Astrocyte (in vitro differentiated cells and primary cell): Measurements from ENCODE around the gene DYNLT4.

ENCODE experiments used
- EZH2 ChIP-seq: IDR thresholded peaks from 2 replicates; pipeline ENCODE4 v1.6.1; 2012; ENCODE audit warnings: mild to moderate bottlenecking, low read length, inconsistent platforms; ENCODE audit not compliant: insufficient read depth
- TF ChIP-seq, protein P1 (sequence below): IDR thresholded peaks from 2 replicates; pipeline ENCODE4 v1.5.1; 2011; ENCODE audit warnings: low read depth, mild to moderate bottlenecking, inconsistent platforms, low read length, moderate library complexity; ENCODE audit not compliant: insufficient read depth

- TF ChIP-seq, protein P1, sequence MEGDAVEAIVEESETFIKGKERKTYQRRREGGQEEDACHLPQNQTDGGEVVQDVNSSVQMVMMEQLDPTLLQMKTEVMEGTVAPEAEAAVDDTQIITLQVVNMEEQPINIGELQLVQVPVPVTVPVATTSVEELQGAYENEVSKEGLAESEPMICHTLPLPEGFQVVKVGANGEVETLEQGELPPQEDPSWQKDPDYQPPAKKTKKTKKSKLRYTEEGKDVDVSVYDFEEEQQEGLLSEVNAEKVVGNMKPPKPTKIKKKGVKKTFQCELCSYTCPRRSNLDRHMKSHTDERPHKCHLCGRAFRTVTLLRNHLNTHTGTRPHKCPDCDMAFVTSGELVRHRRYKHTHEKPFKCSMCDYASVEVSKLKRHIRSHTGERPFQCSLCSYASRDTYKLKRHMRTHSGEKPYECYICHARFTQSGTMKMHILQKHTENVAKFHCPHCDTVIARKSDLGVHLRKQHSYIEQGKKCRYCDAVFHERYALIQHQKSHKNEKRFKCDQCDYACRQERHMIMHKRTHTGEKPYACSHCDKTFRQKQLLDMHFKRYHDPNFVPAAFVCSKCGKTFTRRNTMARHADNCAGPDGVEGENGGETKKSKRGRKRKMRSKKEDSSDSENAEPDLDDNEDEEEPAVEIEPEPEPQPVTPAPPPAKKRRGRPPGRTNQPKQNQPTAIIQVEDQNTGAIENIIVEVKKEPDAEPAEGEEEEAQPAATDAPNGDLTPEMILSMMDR = no peak
- no peak for TF ChIP-seq EZH2
These were observed 46.0 kb upstream of the DYNLT4 start for GRCh38 chr1:44853201-44853600.
